Measurements from ENCODE around the gene WDR13.

- TF ChIP-seq, protein P1, sequence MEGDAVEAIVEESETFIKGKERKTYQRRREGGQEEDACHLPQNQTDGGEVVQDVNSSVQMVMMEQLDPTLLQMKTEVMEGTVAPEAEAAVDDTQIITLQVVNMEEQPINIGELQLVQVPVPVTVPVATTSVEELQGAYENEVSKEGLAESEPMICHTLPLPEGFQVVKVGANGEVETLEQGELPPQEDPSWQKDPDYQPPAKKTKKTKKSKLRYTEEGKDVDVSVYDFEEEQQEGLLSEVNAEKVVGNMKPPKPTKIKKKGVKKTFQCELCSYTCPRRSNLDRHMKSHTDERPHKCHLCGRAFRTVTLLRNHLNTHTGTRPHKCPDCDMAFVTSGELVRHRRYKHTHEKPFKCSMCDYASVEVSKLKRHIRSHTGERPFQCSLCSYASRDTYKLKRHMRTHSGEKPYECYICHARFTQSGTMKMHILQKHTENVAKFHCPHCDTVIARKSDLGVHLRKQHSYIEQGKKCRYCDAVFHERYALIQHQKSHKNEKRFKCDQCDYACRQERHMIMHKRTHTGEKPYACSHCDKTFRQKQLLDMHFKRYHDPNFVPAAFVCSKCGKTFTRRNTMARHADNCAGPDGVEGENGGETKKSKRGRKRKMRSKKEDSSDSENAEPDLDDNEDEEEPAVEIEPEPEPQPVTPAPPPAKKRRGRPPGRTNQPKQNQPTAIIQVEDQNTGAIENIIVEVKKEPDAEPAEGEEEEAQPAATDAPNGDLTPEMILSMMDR (IDR thresholded peaks at IDR 0.05) = peak; percentile 37 to 64 (median 42)
- peak; percentile 91 for TF ChIP-seq POLR2A (IDR thresholded peaks at IDR 0.05)
Observed at GRCh38 chrX:48574270-48575266, 22.7 kb upstream of the WDR13 start, which contains the start of gene RBM3.
